HL-60 (cell line): ENCODE results near the gene PRR5.
"Not testable (repeated sequence)": the region's sequence is repeated elsewhere in the genome, so short reads cannot be mapped to it uniquely, and the experiment has no call there.

Experiments
- DNase-seq, 2 experiments: peaks; one replicate each; pipeline ENCODE4 v3.0.0-alpha.2; 2010 to 2020; ENCODE audit warnings: low read depth in 1 of 2, low spot score in 1 of 2
- H3K27ac ChIP-seq: fragments of 250-450 bp; sonication (Bioruptor Pico); replicated peaks from 2 replicates; pipeline ENCODE4 v1.5.1; 2020; ENCODE audit warnings: mild to moderate bottlenecking, moderate library complexity
- H3K27me3 ChIP-seq: fragments of 250-450 bp; sonication (Bioruptor Pico); 2 replicates; pipeline ENCODE4 v1.5.1; 2021; ENCODE audit warnings: mild to moderate bottlenecking, moderate library complexity; ENCODE audit not compliant: insufficient read depth, poor library complexity, severe bottlenecking
- H3K4me3 ChIP-seq: replicated peaks from 2 replicates; pipeline ENCODE4 v1.5.1; 2011; ENCODE audit warnings: mild to moderate bottlenecking, control low read depth, low read length; ENCODE audit not compliant: insufficient read depth
- CTCF ChIP-seq: IDR thresholded peaks from one replicate; pipeline ENCODE4 v1.5.1; 2011; ENCODE audit warnings: low read length, control low read depth, inconsistent platforms; ENCODE audit not compliant: insufficient read depth
- GABPA ChIP-seq: IDR thresholded peaks from 2 replicates; pipeline ENCODE4 v1.6.1; 2012; ENCODE audit warnings: low read depth
- POLR2AphosphoS5 ChIP-seq: IDR thresholded peaks from 2 replicates; pipeline ENCODE4 v1.6.1; 2012; ENCODE audit warnings: low read depth
- REST ChIP-seq: IDR thresholded peaks from 2 replicates; pipeline ENCODE4 v1.6.1; 2012; ENCODE audit warnings: low read depth; ENCODE audit not compliant: insufficient replicate concordance
- SPI1 ChIP-seq: IDR thresholded peaks from 2 replicates; pipeline ENCODE4 v1.6.1; 2012; ENCODE audit warnings: low read depth, mild to moderate bottlenecking, borderline replicate concordance

Gene PRR5

GRCh38 chr22:44673406-44673805, 28.6 kb upstream of the PRR5 start:
- no peak for TF ChIP-seq GABPA
- no peak for TF ChIP-seq REST
- no peak for TF ChIP-seq CTCF
- TF ChIP-seq SPI1: no peak
- TF ChIP-seq POLR2AphosphoS5: no peak
- peaks cover 23% of the 10 kb centered on the region for H3K27me3 ChIP-seq

GRCh38 chr22:44676066-44676440, 26.0 kb upstream of the PRR5 start:
- not testable (repeated sequence) for H3K27ac ChIP-seq, H3K4me3 ChIP-seq, DNase-seq
- peaks cover 20% of the 10 kb centered on the region for H3K27me3 ChIP-seq

More at GRCh38 chr22:44673406-44673805, 28.6 kb upstream of the PRR5 start:
- no peak for DNase-seq
- no peak overlapping the region for H3K27ac ChIP-seq
- no peak overlapping the region for H3K4me3 ChIP-seq

GRCh38 chr22:44676441-44677352, 25.3 kb upstream of the PRR5 start:
- H3K27ac ChIP-seq: no peak overlapping the region
- TF ChIP-seq GABPA (no peak), REST (no peak), CTCF (no peak), POLR2AphosphoS5 (no peak), SPI1 (no peak)
- H3K4me3 ChIP-seq: no peak overlapping the region
- no peak for DNase-seq
- peaks cover 20% of the 10 kb centered on the region for H3K27me3 ChIP-seq

GRCh38 chr22:44677353-44677840, 24.6 kb upstream of the PRR5 start:
- TF ChIP-seq REST (no peak), GABPA (no peak), POLR2AphosphoS5 (no peak), CTCF (no peak), SPI1 (no peak)
- H3K27me3 ChIP-seq: peaks cover 20% of the 10 kb centered on the region
- DNase-seq: no peak
- H3K27ac ChIP-seq: no peak overlapping the region
- no peak overlapping the region for H3K4me3 ChIP-seq
